Umbilical cord (tissue), 1 donor: ENCODE results near the gene GGT6. TPM values are rescaled to one million over a fixed set of nuclear protein-coding genes. Genes with fewer than 3 reads are reported as not detected.

Experiments used
- total RNA-seq: library from RNA; depleted of rRNA; stranded (reverse); fragments of >200 nt; gene quantifications from one replicate; pipeline ENCODE4 v1.2.3, GENCODE V29; 2014; ENCODE audit warnings: low replicate concordance; ENCODE audit not compliant: insufficient read depth

GGT6 gene
- total RNA-seq, 1 donor from 2014 or later: 1.4 TPM

Other genes with a start within 250 kb of the GGT6 start
- gene UBE2G1, start 193.9 kb downstream of the GGT6 start, total RNA-seq: 27.0 TPM
- not detected for gene SPNS3, start 126.6 kb downstream of the GGT6 start, total RNA-seq
- 5.8 TPM for gene SPNS2, start 61.7 kb downstream of the GGT6 start, total RNA-seq
- gene MYBBP1A, start 5.2 kb downstream of the GGT6 start, total RNA-seq: 27.9 TPM
- 11.3 TPM for gene SMTNL2, start 24.0 kb upstream of the GGT6 start, total RNA-seq
- gene ALOX15, start 81.1 kb upstream of the GGT6 start, total RNA-seq: not detected
- gene PELP1, start 143.6 kb upstream of the GGT6 start, total RNA-seq: 16.1 TPM
- 3.1 TPM for gene ARRB2, start 150.1 kb upstream of the GGT6 start, total RNA-seq
- 5.3 TPM for gene MED11, start 170.9 kb upstream of the GGT6 start, total RNA-seq
- gene ZMYND15, start 179.3 kb upstream of the GGT6 start, total RNA-seq: not detected
- gene CXCL16, start 179.4 kb upstream of the GGT6 start, total RNA-seq: 2.4 TPM
- not detected for gene TM4SF5, start 211.3 kb upstream of the GGT6 start, total RNA-seq
- not detected for gene VMO1, start 225.8 kb upstream of the GGT6 start, total RNA-seq
- gene GLTPD2, start 228.4 kb upstream of the GGT6 start, total RNA-seq: not detected
- 32.7 TPM for gene PSMB6, start 235.6 kb upstream of the GGT6 start, total RNA-seq
- 16.6 TPM for gene PLD2, start 246.6 kb upstream of the GGT6 start, total RNA-seq